Endothelial cell of umbilical vein (primary cell): ENCODE data around the gene CGNL1. TPM values are rescaled to one million over a fixed set of nuclear protein-coding genes. Genes with fewer than 3 reads are reported as not detected.

Source experiments
- BruUV-seq: library from RNA; stranded (reverse); fragments of 400-500 nt; replicated peaks from 2 replicates; lab custom pipeline; 2021; lab: Mats Ljungman, UMichigan
- CTCF ChIA-PET: fragments of 300-600, 350-600 bp; sonication (Branson Sonifier 250); formaldehyde crosslinking; loops from one replicate; lab custom pipeline; 2021; ENCODE audit warnings: antibody characterized with exemption, inconsistent platforms; lab: Charles Lee
- POLR2A ChIA-PET: fragments of 300-600, 350-600 bp; sonication (Branson Sonifier 250); formaldehyde crosslinking; loops from one replicate; lab custom pipeline; 2021; ENCODE audit warnings: antibody characterized with exemption, inconsistent platforms; lab: Charles Lee
- DNase-seq: peaks from one replicate; pipeline ENCODE4 v3.0.0-alpha.2; 2011; ENCODE audit warnings: low read depth, low spot score
- FAIRE-seq: peaks from 2 replicates; lab custom pipeline; 2011; peaks lifted over from hg19 to GRCh38; lab: Jason Lieb, UNC
- H2AFZ ChIP-seq: 2 replicates; pipeline ENCODE4 v1.6.0; 2012; ENCODE audit warnings: low read depth, low read length, control low read depth, inconsistent platforms
- H3K27ac ChIP-seq: 2 replicates; pipeline ENCODE4 v1.5.1; 2011; ENCODE audit warnings: low read depth, mild to moderate bottlenecking, control low read depth, low read length, moderate library complexity; ENCODE audit not compliant: insufficient read depth
- H3K27me3 ChIP-seq, 2 experiments: 2 replicates each; pipeline versions ENCODE4 v1.6.0 to v1.6.1; 2011; ENCODE audit warnings: low read length in 2 of 2, mixed read lengths in 1 of 2; ENCODE audit not compliant: control insufficient read depth in 2 of 2, insufficient read depth in 2 of 2
- H3K36me3 ChIP-seq, 2 experiments: 2 replicates in 1 of 2; 3 replicates in 1 of 2; pipeline ENCODE4 v1.5.1; 2011; ENCODE audit warnings: low read length in 2 of 2, mild to moderate bottlenecking in 1 of 2, moderate library complexity in 1 of 2; ENCODE audit not compliant: control insufficient read depth in 2 of 2, insufficient read depth in 2 of 2; ENCODE audit errors: extremely low read depth in 1 of 2
- H3K4me1 ChIP-seq: 3 replicates; pipeline ENCODE4 v1.5.1; 2011; ENCODE audit warnings: mild to moderate bottlenecking, low read length; ENCODE audit not compliant: control insufficient read depth, insufficient read depth; ENCODE audit errors: extremely low read depth
- H3K4me2 ChIP-seq: 2 replicates; pipeline ENCODE4 v1.6.1; 2011; ENCODE audit warnings: low read length, control low read depth, mixed read lengths; ENCODE audit not compliant: insufficient read depth
- H3K4me3 ChIP-seq, 3 experiments: fragments of 200-600 bp in 1 of 3; sonication (generic), shearing (Covaris generic) in 1 of 3; replicated peaks in 1 of 3; 2 replicates each; pipeline ENCODE4 v1.5.1; 2011 to 2016; ENCODE audit warnings: control low read depth in 3 of 3, low read length in 3 of 3, mild to moderate bottlenecking in 2 of 3, inconsistent platforms in 1 of 3, low read depth in 1 of 3, moderate library complexity in 1 of 3; ENCODE audit not compliant: insufficient read depth in 1 of 3
- H3K79me2 ChIP-seq: 2 replicates; pipeline ENCODE4 v1.6.0; 2012; ENCODE audit warnings: low read length, inconsistent platforms; ENCODE audit not compliant: control insufficient read depth, insufficient read depth
- H3K9ac ChIP-seq: replicated peaks from 2 replicates; pipeline ENCODE3; 2011; ENCODE audit warnings: low read length, control low read depth; ENCODE audit not compliant: insufficient read depth; ENCODE audit errors: extremely low read depth
- H3K9me1 ChIP-seq: replicated peaks from 3 replicates; pipeline ENCODE4 v1.6.0; 2011; ENCODE audit warnings: mild to moderate bottlenecking, low read length; ENCODE audit not compliant: control insufficient read depth, insufficient read depth; ENCODE audit errors: extremely low read depth
- H3K9me3 ChIP-seq: replicated peaks from 2 replicates; pipeline ENCODE4 v1.5.1; 2012; ENCODE audit warnings: low read length, inconsistent platforms; ENCODE audit not compliant: control insufficient read depth, insufficient read depth
- H4K20me1 ChIP-seq: replicated peaks from 2 replicates; pipeline ENCODE3; 2011; ENCODE audit warnings: mild to moderate bottlenecking, low read length; ENCODE audit not compliant: control insufficient read depth, insufficient read depth; ENCODE audit errors: extremely low read depth
- CTCF ChIP-seq, 2 donors: IDR thresholded peaks; 1 replicate in 1 of 2; 2 replicates in 1 of 2; pipeline ENCODE4 v1.5.1; 2011; ENCODE audit warnings: low read length in 2 of 2, mild to moderate bottlenecking in 2 of 2, moderate library complexity in 2 of 2, control low read depth in 1 of 2, inconsistent platforms in 1 of 2, low read depth in 1 of 2; ENCODE audit not compliant: insufficient read depth in 1 of 2; ENCODE audit errors: extremely low read depth in 1 of 2
- EZH2 ChIP-seq: IDR thresholded peaks from 2 replicates; pipeline ENCODE4 v1.6.1; 2012; ENCODE audit warnings: borderline replicate concordance, low read depth, mild to moderate bottlenecking, moderate library complexity, low read length, inconsistent platforms; ENCODE audit not compliant: severe bottlenecking
- FOS ChIP-seq: IDR thresholded peaks from 2 replicates; pipeline ENCODE4 v1.6.1; 2011; ENCODE audit warnings: mild to moderate bottlenecking, low read length, moderate library complexity, borderline replicate concordance; ENCODE audit not compliant: insufficient read depth
- GATA2 ChIP-seq: IDR thresholded peaks from 2 replicates; pipeline ENCODE4 v1.7.0; 2011; ENCODE audit warnings: low read depth, mild to moderate bottlenecking, moderate library complexity, mixed read lengths, low read length; ENCODE audit not compliant: insufficient read length, insufficient read depth
- JUN ChIP-seq: IDR thresholded peaks from 2 replicates; pipeline ENCODE4 v1.6.1; 2011; ENCODE audit warnings: borderline replicate concordance, low read depth; ENCODE audit not compliant: insufficient read length, insufficient read depth
- MAX ChIP-seq: IDR thresholded peaks from 2 replicates; pipeline ENCODE4 v1.6.1; 2011; ENCODE audit not compliant: insufficient read depth, insufficient read length
- MYC ChIP-seq: IDR thresholded peaks from one replicate; pipeline ENCODE4 v1.6.1; 2011; ENCODE audit warnings: mild to moderate bottlenecking, low read depth, low read length
- POLR2A ChIP-seq: IDR thresholded peaks from 2 replicates; pipeline ENCODE4 v1.6.1; 2012; ENCODE audit warnings: low read depth, mild to moderate bottlenecking, control low read depth, low read length
- POLR2AphosphoS5 ChIP-seq: IDR thresholded peaks from 2 replicates; pipeline ENCODE4 v1.6.1; 2012; ENCODE audit warnings: low read depth, mild to moderate bottlenecking, control low read depth, low read length, moderate library complexity; ENCODE audit not compliant: insufficient read depth
- dilution Hi-C: fragments of 300-500 bp; cut with MboI; formaldehyde crosslinking; loops from one replicate; pipeline ENCODE4 v1.15.0; 2019; ENCODE audit warnings: low sequenced_read_pairs; ENCODE audit not compliant: extremely low pct_ligation_motif_present
- intact Hi-C: fragments of 100-400 bp; cut with micrococcal nuclease; formaldehyde crosslinking; loops from one replicate; pipeline ENCODE4 v1.10.0; 2022
- polyA plus RNA-seq, 4 experiments: library from polyadenylated mRNA; depleted of rRNA in 3 of 4; stranded (reverse) in 3 of 4; unstranded in 1 of 4; fragments of >200 nt; gene quantifications; 2 replicates each; pipeline versions ENCODE4 v1.2.1 to v1.2.3, GENCODE V29; 2011 to 2012; ENCODE audit warnings: missing spikeins in 1 of 4
- total RNA-seq: library from RNA; stranded (reverse); gene quantifications from 2 replicates; pipeline ENCODE4 v1.2.3, GENCODE V29; 2021

CGNL1 gene
- total and polyA plus RNA-seq, 2 donors (not counting 3 experiments of a cell fraction or from before 2014, with no cell fraction given) = 6.9 to 27.1 TPM

- intact Hi-C loops (loop anchor here (5.0 kb wide), 2 partner anchors 42 to 68 kb away; partner anchors contain the start of gene CGNL1), dilution Hi-C loops (no loop called here)
- Histone ChIP-seq H4K20me1 (no peaks in the 10 kb centered on the region), H3K9me3 (no peaks in the 10 kb centered on the region), H3K4me2 (no peak overlapping the region), H3K27me3 (no peaks in the 10 kb centered on the region), H3K79me2 (no peaks in the 10 kb centered on the region), H2AFZ (no peak overlapping the region), H3K4me1 (peaks cover 19% of the 10 kb centered on the region), H3K9ac (no peak overlapping the region), H3K9me1 (no peaks in the 10 kb centered on the region), H3K36me3 (peaks cover 0 to 7% of the 10 kb centered on the region in 2 experiments), H3K4me3 (no peak overlapping the region), H3K27ac (no peak overlapping the region)
- DNase-seq (peak; percentile 53), FAIRE-seq (peak; percentile 65)
- ChIA-PET POLR2A (no interaction called here), CTCF (interaction anchor here (0.7 to 1.7 kb wide), 6 partner anchors 8 to 97 kb away, joined by 3 to 6 read pairs (median 4); no protein-coding TSS in a partner anchor)
- no TSS peak for BruUV-seq
- TF ChIP-seq POLR2AphosphoS5 = no peak
- peak; percentile 37 for TF ChIP-seq JUN
- no peak for TF ChIP-seq MYC
- TF ChIP-seq GATA2 = no peak
- no peak for TF ChIP-seq POLR2A
- TF ChIP-seq MAX = no peak
- TF ChIP-seq CTCF (IDR thresholded peaks at IDR 0.05; ENCODE audit: extremely low read depth in 1 of 2, insufficient read depth in 1 of 2, low read depth in 1 of 2, low read length in 2 of 2) = no peak
- no peak for TF ChIP-seq EZH2
- TF ChIP-seq FOS = peak; percentile 59
These were observed 68.7 kb downstream of the CGNL1 start for GRCh38 chr15:57444877-57445513.
